Measurements from ENCODE around the gene MID1.

GRCh38 chrX:10483191-10483831, 137.1 kb downstream of the MID1 start:
- TF ChIP-seq POLR2A (IDR thresholded peaks at IDR 0.05) (no peak), CTCF (IDR thresholded peaks at IDR 0.05) (no peak), POLR2AphosphoS5 (IDR thresholded peaks at IDR 0.05) (no peak)

Data from breast epithelium (tissue), 3 donors.